NCI-H1105 (cell line): ENCODE measurements around the gene FGD1.

ENCODE experiments used
- DNase-seq: peaks from one replicate; lab custom pipeline; 2025; lab: John Stamatoyannopoulos, UW

FGD1 gene

DNA sequence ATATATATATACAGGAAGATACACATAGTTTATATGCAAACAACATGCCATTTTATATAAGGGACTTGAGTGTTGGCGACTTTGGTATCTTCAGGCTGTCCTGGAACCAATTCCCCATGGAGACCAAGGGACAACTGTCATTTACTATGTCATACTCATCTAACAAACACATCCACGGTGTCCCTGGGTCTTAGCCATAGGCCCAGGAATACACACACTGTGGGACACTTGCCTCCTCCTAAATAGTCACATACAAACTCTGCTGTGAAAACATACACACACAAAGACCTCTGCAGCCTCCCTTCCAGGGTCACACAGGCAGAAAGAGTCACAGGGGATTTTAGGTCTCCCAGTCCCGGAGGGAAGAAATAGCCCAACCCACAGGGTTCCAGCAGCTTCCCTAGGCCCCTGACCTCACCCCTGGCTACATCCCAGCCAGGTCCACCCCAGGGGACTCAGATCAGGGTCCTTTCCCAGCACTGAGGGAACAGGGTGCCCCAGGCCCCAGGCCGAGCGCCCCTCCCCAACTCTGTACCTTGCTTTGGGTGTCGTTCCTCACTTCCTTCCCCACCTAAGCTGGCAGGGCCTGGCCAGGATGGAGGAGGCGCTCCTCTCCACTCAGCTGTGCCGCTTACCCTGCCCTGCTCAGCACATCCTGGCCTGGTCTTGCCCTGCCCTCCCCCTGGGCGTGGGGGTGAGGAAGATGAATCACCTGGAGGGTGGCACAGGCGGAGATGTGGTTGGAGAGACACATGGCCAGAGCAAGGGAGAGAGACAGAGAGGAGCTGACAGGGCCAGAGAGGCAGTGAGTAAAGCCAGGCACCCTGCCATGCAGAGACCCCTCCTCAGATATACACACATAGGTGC lies 21.8 kb downstream of the FGD1 start:
- no peak for DNase-seq

DNA sequence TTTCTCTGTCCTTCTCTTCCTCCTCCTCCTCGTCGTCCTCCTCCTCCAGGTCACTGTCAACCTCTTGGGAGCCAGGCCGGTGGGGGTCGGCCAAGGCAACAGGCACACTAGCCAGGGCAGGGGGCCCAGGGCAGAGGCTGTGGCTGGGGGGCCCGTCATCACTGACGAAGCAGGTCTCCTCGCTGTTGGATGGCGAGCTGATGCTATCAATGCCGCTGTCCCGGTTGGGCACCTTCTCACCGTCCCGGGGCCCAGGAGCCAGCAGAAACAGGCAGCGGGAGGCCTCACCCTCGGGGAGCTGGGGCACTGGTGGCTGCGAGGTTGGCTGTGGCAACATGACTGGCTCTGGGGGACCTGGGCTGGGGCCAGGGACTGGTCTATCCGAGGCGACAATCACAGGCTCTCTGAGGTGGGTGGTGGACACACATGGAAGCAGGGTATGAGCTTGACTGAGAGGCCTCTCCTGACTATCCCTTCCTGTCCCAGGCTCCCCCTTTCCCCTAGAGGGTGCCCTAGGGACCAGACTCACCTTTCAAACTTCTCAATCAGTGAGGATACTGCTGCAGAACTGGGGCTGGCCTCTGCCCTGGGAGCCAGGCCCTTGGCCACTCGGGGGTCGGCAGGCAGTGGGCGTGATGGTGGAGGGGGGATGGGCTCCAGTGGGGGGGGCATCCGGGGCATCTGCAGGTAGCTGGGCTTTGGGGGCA lies 25.8 kb downstream of the FGD1 start:
- DNase-seq, result no peak

DNA sequence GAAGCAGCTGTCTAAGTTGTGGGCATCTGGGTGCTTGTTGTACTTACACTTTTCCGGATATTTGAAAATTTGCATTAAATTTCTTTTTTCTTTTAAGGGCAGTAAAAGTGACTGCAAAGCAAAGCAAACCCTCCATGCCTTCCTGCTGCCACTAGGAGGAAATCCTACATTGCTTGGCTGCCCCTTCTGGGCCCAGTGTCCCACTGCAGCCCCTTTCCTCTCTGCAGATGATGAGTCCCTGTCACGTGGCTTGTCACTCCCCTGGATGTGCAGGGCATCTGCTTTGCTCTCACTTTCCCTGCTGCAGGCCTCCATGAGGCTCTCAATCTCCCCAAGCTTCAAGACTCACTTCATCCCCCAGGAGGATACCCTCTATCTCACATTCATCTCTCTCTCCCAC lies 43.1 kb downstream of the FGD1 start:
- no peak for DNase-seq

DNA sequence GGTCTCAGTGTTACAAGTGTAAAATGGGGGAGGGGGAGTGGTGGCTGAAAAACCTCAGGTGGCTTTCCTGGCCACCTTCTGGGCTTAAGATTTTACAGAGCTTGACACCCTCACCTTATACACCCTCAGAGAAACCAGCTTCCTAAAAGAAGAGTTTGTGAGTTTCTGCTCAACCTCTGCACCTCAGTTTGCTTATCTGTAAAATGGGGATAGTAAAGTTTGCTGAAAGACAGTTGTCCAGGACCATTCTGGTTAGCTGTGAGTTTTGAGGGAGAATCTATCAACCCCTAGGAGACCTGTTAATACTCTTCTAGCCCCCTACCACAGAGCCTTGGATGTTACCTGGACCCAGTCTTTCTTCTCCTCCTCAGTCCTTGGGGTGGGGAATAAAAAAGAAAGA lies 46.1 kb downstream of the FGD1 start:
- no peak for DNase-seq

DNA sequence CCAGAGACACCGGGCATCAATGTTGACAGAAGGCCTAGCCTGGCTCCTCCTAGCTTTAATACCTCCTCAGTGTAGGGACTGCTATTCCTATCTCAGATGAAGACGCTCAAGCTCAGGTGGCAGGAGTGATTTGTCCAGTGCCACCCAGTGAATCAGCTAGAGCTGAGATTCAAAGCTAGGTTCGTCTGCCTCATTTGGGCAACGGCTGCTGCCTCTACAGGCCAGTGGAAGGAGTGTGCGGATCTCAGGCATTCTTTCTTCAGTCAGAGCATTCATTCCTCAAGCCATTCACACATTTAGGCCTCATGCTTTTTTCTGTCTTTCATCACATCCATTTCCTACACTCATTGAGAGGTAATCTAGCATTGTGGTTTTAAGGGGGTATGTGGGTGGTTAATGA lies 48.6 kb downstream of the FGD1 start:
- no peak for DNase-seq

DNA sequence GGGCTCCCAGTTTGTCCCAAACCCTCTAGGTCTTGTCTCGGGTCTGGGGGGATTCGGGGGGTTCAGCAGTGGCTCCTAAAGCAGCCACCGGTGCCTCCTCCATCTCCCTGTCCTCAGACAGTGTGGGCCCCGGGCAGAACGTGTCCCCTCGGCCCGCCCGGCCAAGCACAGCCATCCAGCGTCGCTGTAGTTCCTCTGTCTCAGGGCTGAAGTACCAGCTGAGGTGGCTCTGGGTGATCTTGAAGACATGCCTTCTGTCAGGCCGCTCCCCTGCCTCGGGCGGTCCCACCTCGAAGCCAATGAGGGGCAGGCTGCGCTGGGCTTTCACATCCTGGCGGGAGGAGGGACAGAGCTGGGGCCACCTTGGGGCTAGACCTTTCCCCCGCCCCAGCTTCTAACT lies 50.0 kb downstream of the FGD1 start:
- no peak for DNase-seq

DNA sequence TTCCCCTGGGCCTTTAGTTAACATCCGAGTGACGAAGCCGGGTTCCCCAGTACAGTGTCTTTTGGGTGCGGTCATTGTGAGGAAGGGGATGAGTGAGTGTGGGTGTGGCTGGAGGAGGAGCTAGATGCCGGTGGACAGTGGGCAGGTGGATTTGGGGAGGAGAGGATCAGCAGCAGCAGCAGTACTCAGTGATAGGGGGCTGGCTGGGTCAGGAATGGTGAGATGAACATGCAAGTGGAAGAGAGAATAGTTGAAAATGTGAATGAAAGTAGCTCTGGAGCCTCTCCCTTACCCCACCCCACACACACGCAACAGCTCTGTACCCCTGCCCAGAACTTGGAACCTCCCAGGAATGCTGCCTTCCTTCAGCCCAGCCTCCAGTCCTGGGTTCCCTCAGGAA lies 51.3 kb downstream of the FGD1 start:
- no peak for DNase-seq

DNA sequence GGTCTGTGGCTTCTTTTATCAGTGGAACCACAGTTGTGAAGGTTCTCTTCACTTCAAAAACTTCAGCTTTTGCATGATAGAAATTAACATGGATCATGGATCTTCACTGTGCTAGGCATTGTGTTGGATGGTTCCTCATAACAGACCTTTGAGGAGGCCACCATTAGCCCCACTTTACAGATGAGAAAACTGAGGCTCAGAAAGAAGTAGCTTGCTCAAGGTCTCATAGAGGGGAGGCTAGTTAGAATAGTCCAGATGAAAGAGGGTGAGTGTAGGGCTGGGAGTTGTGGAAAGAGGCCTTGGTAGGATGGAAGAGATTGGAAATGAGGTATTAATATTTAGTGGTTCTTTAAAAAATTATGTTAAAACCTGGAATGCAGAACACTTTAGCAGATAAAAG lies 53.2 kb downstream of the FGD1 start:
- no peak for DNase-seq

DNA sequence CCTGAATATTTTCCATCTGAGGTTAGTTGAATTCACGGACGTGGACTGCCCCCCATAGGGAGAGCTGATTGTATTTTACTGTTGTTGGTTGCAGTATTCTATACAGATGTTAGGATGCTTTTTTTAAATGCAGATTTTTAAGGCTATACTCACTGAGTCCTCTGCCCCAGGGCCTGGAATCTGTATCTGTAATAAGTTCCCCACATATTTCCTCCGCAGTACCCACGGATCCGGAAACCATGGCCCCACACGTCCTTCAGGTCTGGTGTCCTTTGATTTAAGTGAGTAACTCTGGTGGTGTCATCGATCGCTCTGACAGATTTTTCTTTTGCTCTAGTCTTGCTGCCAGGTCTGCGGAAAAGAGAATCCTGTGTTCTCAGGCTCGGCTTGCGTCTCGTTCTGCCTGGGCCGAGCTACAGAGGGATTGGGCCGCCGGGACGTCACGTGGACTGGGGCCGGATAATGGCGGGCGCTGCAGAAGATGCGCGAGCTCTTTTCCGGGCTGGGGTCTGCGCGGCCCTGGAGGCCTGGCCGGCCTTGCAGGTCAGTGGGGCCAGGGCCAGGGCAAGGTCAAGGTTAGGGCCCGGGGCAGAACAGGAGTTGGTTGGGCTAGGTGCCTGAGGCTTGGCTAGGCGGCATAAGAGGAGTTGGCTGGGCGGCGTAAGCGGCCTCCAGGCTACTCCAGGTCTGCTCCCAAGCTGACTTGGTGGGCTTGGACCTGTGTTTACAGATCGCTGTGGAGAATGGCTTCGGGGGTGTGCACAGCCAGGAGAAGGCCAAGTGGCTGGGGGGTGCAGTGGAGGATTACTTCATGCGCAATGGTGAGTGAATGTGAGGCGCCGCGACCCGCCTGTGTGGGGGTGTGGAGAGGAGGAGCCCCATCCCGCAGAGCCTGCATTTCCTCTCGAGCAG lies 55.8 kb downstream of the FGD1 start, which contains the start of gene TSR2:
TSS of gene TSR2 (plus strand) at position 445 of the 912 bp plus-strand sequence. CDS start at position 463, 18 bp downstream.
- peak; percentile 75 for DNase-seq

DNA sequence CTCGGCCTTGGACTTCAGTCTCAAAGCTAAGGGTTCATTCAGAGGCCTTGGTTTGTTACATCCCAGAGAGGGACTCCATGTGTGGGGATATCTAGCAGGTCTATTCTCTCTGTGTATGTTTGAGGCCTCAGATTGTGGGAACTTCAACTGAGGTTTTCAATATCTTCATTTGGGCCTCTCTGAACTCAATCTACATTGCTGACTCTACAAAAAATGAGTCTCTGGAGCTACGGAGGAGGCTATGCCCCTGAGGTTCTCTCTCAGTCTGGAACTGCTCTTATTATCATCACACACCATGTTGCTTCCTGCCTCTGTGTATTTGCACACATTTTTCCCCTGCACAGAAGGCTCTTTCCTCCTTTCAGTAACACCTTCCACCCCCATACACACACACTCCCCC lies 60.9 kb downstream of the FGD1 start:
- DNase-seq, result no peak

DNA sequence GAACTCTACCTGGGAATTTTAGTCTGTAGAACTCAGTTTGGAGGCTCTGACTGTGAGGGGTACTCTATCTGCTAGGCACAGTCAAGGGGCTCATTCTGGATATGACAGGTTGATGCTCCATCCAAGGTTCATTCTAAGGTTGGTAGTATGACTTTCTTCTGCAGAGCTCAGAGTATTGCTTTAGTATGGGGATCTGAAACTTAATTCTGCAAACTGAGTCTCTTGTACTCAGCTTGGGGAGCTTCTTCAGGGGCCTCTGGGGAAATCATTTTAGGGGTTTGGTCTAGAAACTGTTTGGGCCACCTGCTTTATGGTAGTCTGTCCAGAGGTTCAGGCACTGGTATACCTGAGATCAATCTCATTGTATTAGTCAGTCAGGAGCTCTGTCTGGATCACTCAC lies 65.5 kb downstream of the FGD1 start:
- DNase-seq, result no peak

DNA sequence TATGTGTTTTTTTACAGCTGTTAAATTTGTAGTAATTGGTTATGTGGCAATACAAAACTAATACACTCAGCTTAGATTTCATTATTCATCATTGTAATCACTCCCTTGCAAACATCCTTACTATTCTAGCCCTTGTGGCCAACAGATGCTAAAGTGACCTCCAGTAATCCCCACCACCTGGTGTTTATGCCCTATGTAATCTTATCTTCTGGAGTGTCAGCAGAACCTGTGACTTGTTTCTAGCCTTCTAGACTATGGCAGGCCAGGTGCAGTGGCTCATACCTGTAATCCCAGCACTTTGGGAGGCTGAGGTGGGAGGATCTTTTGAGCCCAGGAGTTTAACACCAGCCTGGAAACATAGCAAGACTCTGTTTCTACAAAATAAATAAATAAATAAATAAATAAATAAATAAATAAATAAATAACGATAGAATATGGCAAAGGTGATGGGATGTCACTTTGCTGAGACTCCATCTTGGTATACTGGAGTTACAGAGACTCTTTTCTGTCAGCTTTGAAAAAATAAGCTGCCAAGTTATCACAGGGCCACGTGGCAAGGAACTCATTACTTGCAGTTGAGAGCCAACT lies 68.1 kb downstream of the FGD1 start:
- DNase-seq, result no peak

DNA sequence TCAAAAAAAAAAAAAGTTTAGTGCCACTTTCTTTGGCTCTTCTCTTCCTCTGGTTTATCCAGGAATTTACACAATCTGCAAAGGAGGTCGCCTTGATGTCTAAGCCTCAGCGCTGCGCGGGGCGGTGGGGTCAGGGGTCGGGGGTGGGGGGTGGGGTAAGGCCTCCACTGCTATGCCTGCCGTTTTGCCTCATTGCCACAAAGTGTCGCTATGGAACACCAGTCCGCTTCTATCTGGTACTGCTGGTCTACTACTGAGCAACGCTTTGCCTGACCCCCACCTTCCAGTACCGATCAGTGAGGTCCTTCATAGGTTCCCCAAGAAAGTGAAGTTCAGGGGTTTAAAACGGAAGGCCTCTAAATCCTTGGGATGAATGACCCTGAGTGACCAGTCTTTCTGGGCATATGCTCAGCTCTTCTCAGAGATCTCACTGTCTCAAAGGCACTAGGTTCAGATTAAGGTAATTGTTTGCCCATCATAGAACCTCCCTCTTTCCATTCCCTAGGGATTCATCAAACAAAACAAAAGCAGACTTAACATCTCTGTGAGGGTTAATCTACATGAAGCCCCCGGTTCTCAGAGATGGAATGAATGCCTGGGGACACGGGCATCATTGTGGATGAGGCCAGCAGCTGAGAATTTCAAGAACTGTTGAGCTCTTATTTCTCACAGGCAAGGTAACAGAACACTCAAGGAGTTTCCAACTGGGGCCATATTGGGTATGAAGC lies 72.7 kb downstream of the FGD1 start:
- DNase-seq, result no peak

DNA sequence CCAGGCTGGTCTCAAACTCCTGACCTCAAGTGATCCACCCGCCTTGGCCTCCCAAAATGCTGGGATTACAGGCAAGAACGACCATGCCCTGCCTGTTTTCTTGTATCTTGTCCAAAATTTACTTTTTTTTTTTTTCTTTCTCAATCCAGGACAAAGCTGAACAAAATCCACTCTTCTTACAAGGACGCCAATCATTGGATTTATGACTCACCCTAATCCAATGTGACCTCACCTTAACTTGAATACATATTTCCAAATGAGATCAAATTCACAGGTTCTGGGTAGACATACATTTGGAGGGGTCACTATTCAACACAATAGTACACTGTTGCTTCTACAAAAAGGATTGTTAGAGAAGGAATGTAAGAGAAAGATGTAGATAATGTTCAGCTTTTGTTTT lies 73.9 kb downstream of the FGD1 start:
- DNase-seq, result no peak

DNA sequence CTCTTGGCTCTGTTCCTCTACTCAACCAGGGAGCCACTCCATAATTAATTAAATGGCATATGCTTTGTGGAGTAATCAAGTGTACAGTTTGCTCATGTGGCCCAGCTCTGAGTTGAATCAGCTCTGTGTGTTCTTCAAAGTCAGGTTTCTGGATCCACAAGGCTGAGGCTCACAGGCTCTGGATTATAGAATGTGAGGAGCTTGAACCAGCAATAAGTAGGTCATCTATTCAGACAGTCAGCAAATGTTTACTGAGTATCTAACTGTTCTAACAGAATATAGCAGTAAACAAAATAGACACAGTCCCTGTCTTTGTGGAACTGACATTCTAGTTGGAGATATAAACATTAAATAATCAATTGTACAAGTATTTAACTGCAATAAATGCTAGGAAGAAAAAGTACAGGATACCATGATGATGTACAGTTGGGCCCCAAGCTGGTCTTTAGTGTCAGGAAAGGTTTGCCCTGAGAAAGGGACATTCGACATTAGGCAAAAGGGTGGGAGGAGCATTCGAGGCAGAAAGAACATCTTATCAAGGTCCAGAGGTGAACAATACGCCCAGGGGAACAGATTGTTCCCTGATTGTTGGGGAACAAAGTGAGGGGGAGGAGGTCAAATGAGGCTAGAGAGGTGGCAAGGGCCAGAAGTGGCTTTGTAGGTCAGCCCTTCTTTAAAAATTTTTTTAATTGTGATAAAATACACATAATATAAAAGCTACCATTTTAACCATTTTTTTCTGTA lies 76.3 kb downstream of the FGD1 start:
- no peak for DNase-seq

DNA sequence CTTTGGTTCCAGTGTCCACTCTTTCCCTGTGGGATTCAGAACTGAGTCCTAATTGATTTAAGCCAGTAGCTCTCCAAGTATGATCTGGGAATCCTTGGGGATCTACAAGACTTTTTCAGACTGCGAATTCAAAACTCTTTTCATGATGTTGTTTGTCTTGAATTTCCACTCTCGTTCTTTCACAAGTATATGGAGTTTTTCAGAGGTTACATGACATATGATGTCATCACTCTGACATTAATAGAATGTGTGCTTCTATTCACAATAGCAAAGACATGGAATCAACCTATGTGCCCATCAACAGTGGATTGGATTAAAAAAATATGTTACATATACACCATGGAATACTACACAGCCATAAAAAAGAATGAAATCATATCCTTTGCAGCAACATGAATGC lies 79.1 kb downstream of the FGD1 start:
- DNase-seq, result no peak

DNA sequence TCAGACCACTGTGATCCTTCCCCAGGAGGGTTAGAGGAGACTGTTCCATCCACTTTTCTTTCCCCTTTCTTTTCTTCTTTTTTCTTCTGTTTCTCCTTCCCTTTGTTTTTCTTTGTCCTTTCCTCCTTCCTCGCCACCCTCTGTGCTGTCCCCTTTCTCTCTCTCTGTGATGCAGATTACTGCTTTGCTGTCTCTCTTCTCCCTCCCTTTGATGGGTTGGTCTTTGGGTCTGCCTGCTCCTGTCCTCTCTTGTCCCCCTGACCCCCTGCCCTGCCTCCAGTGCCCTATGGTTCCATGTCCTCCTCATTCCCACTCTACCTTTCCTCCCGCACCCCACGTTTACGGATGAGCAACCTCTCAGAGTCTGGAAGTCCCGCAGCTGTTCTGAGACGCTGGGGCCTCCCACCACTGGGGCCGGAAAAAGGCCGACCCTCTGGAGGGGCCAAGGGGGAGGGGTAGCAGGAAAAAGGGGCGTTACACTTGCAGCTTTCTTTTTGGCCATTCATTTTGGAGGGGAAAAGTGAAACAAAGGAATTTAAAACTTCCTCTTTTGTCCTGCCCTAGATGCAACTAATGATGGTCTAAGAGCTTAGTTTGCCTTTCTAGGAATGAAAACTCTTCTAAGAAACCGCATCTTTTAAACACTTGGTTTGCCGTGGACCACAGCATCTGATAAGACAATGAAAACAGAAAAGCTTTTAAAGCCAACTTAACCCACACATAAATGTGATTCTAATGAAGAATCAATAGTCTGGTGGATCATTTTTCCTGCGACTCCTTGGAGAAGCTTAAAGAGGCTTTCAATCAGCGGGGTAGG lies 80.3 kb downstream of the FGD1 start:
- no peak for DNase-seq

DNA sequence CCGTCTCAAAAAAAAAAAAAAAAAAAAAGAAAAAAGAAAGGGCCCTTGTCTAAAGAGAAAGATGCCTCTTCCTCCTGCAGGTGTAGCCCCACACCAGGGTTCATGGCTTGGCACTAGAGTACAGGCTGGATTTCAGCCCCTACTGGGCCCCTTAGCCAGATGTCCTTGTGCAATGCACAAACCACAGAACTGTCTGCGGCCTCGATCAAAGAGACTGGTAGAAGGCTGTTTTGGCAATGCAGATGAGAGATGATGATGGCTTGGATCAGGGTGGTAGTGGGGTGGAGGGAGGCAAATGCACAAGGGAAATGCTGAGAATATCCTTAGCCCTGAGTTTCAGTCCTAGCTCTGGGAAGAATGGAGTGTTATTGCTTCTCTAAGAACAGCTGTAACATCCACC lies 82.3 kb downstream of the FGD1 start:
- no peak for DNase-seq

DNA sequence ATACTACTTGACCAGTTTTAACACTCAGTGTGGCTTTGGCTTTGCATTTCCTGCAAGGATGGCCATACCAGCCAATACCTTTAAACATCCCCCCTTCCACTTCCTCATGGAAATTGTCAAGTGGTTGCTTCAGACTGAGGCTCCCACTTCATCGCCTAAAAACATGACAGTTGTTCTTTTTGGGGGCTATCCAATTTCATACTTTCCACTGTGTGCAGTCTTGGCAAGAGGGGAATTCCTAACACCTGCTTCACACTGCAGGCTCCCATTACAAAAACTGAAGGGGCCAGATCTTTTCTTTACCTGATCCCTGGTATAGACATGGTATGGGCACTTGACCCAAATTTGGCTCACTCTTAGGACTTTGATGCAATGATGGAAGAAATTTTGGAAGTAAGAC lies 84.3 kb downstream of the FGD1 start:
- DNase-seq, result no peak

DNA sequence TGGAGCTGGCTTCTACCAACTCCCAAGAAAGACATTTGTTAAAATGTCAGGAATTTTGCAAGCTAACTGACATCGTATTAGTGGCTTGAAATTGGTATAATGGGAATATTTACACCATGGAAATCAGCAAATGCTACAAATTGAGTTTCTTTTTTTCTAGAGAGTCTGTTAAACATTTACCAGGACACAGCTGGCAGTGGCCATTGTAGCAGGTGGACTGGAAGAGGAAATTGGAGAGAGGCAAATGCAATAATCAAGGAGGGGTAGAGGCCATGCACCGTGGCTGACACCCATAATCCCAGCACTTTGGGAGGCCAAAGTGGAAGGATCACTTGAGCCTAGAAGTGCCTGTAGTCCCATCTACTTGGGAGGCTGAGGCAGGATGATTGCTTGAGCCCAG lies 88.8 kb downstream of the FGD1 start:
- DNase-seq, result no peak
